Vagina (tissue), 2 donors: ENCODE measurements around the gene UBA3.

Experiments
- CTCF ChIP-seq, 3 experiments: fragments of 450-650 bp in 2 of 3; fragments of 200-600 bp in 1 of 3; sonication (generic) in 1 of 3; IDR thresholded peaks; one replicate each; pipeline ENCODE4 v1.5.1; 2017 to 2019; ENCODE audit warnings: antibody characterized with exemption in 3 of 3, mild to moderate bottlenecking in 2 of 3, moderate library complexity in 2 of 3
- POLR2A ChIP-seq, 2 donors: fragments of 450-650 bp; IDR thresholded peaks; one replicate each; pipeline ENCODE4 v1.6.1; 2017; ENCODE audit warnings: antibody characterized with exemption in 2 of 2, mild to moderate bottlenecking in 2 of 2, moderate library complexity in 2 of 2

GRCh38 chr3:69011096-69011730 is 69.0 kb downstream of the UBA3 start:
- no peak for TF ChIP-seq POLR2A (IDR thresholded peaks at IDR 0.05)
- TF ChIP-seq CTCF (IDR thresholded peaks at IDR 0.05): no peak
